ENCODE measurements around the gene PTCD3.

GRCh38 chr2:86174445-86174844, 68.4 kb downstream of the PTCD3 start:
- TF ChIP-seq CTCF (IDR thresholded peaks at IDR 0.05): no peak
- no peak for TF ChIP-seq POLR2A (IDR thresholded peaks at IDR 0.05)
- TF ChIP-seq POLR2AphosphoS5 (IDR thresholded peaks at IDR 0.05): no peak

Measured in breast epithelium (tissue), 3 donors.